Heart left ventricle (tissue), 13 donors: ENCODE data around the gene NUP42.
"Not testable (repeated sequence)": the region's sequence is repeated elsewhere in the genome, so short reads cannot be mapped to it uniquely, and the experiment has no call there.

ENCODE experiments used
- CTCF ChIP-seq, 12 donors: fragments of 200-600 bp; sonication (generic) in 4 of 12; IDR thresholded peaks; one replicate each; pipeline versions ENCODE4 v1.5.0 to v1.8.0; 2018 to 2022; ENCODE audit warnings: antibody characterized with exemption in 12 of 12, mild to moderate bottlenecking in 5 of 12
- POLR2A ChIP-seq, 2 donors: fragments of 450-650 bp; IDR thresholded peaks; one replicate each; pipeline ENCODE4 v1.6.1; 2017; ENCODE audit warnings: antibody characterized with exemption in 2 of 2, mild to moderate bottlenecking in 2 of 2, moderate library complexity in 2 of 2
- donor health status: ischemic (EF 13 %, LVEDD 7.1; RV severe dilation, severe dysfunction).
- donor health status: DM: no; HTN: yes; CAD: no.
- donor health status: DM: no; HTN: no; CAD: no.
- donor health status: ischemic (EF 25% LVEDD 6.9; RV normal size, moderate dysfunction).
- donor health status: ischemic (EF 25% LVEDD 5.7; RV mildly dilated, moderate dysfunction).
- donor health status: ischemic (EF 35%, LVEDD 5.7; RV mildly dilated, moderate dysfunction).
- donor health status: nonischemic (EF 11% LVEDD 7.7; RV severe dilation, severe dysfunction).
- donor health status: DM: yes; HTN: yes; CAD: no.
- donor health status: PGD.
- donor health status: ischemic (EF 29% LVEDD 5.4; RV normal size, mild dysfunction).
- donor health status: nonischemic (EF 23%, LVEDD 6.1; RV moderate dilation, normal function).

- TF ChIP-seq CTCF, POLR2A (IDR thresholded peaks at IDR 0.05): not testable (repeated sequence)
These were observed 42.5 kb downstream of the NUP42 start for GRCh38 chr7:23224364-23224763.
